HG02852 (cell line): ENCODE data around the gene LMBRD1.
A peak's percentile ranks its signal among the peaks of the same experiment; 100 is the strongest.
"Not testable (repeated sequence)": the region's sequence is repeated elsewhere in the genome, so short reads cannot be mapped to it uniquely, and the experiment has no call there.

Experiments used
- ATAC-seq: cut with Tn5 transposase; IDR thresholded peaks from one replicate; pipeline ENCODE4 v1.9.1; 2021; ENCODE audit warnings: mild to moderate bottlenecking, moderate library complexity; ENCODE audit not compliant: unreplicated experiment

Gene LMBRD1

DNA sequence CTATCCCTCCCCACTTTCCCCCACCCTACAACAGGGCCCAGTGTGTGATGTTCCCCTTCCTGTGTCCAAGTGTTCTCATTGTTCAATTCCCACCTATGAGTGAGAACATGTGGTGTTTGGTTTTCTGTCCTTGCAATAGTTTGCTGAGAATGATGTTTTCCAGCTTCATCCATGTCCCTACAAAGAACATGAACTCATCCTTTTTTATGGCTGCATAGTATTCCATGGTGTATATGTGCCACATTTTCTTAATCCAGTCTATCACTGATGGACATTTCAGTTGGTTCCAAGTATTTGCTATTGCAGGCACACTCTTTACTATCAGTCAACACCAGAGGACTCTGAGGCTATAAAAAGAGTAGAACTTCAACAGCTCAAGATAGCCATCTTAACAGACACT lies 2.0 kb upstream of the LMBRD1 start:
- ATAC-seq: not testable (repeated sequence)

DNA sequence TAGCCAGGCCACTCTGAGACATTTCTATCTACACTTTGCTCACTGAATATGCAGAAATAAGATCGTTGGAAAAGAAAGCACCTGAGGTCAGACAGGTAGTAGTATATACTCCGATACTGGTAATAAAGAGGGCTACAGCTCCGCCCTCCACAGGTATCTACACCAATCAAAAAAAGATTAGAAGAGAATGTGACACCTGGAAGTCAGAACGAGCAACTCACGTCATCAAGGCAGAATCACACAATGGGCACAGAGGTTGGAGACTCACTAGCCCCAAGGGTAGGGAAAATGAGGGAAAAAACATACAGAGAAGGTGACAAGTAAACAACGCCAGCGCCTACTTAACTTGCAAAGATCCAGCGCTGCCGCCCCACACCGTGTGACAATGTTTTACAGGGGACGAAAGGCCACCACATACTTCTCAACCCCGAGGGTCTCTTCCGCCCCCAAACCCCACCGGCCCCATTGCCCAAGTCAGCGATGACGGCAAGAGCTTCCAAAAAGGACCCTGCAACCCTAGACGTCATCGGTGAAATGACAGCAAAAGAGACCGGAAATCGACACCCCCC lies 653 bp downstream of the LMBRD1 start:
- peak; percentile 24 for ATAC-seq

DNA sequence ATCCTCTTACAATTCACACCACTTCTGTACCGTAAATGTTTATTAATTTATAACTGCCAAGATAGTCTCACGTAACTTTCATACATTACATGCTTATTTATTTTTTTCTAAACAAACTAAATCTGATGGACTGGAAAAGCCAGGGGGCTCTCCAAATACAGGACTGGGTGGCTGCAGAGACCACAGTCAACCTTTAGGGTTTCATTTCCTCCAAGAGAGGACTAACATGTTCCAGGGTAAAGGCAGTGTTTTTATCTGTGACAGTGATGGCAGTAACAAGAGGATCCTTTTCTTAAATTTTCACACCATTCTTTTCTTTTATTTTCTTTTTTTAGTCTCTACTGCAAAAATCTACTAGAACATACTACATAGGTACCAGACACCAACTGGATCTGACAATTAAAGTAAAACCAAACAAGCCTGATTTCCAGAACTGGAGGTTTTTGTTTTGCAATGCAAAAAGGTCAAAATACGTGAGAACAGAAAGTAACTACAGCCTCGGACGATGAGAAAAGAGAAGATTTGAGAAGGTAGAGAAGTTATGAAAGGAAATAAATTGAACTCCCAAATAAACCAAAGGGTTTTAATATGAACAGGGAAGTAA lies 1.2 kb downstream of the LMBRD1 start:
- peak; percentile 32 for ATAC-seq

DNA sequence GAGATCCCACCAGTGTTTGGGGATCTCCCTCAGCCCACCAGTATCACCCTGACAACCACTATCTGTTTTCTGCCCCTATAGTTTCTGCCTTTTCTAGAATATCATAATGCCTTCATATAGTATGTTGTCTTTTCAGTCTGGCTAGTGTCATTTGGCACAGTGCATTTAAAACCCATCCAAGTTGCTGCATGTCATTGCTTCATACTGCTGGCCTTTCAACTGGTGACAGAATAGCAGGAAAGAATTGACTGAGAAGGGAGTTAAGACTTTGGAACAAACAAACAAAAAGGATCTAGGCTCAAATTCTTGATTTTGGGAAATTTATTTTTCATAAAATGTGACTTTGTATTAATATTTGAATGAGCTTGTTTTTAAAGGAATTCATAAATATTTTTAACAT lies 4.5 kb downstream of the LMBRD1 start:
- no peak for ATAC-seq

DNA sequence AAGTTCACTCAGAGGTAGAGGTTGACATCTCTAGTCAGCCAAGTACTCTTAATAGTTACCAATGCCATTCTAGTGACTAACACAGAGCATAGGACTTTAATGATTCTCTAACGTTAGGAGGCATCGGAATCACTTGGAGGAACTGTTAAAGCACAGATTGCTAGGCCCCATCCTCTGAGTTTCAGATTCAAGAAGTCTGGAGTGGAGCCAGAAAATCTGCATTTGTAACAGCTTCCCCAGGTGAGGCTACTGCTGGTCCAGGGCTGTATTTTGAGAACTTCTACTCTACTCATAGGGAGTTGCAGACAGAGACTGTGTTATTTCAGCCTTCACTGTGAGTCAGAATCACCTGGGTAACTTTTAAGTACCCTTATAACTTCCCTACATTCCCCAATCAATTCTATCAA lies 5.7 kb downstream of the LMBRD1 start:
- peak; percentile 30 for ATAC-seq

DNA sequence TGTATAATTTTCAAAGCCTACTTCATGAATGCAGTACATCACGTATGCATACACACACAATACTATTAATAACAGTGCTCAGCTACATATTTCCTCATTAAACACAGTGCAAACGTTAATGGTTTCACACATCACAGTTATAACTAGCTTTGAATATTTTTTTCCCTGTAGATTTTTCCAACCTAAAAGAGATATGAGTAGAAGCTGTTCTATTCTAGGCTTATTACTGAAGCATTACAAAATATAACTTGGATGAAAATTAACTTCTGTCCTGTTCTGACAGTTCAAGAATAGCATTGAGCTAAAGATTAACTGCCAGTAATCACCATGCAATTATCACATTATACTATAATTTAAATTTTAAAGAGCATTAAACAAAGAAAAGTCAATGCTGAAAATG lies 6.2 kb downstream of the LMBRD1 start:
- ATAC-seq: no peak

DNA sequence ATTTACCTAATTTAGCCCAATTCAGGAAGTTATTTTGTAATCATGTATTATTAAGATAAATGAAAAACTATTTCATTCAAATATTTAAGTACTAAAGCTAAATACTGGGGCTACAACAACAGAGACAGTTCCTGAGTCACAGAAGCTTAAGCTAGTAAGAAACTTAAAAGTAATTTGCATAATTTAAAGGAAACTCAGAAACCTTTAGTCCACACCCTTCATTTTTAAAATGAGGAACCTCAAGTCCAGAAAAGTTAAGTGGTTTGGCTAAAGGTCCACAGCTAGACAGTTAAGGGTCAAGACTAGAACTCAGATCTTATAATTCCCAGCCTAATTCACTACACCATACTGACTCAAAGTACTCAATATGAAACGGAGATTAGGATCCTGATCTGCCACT lies 7.2 kb downstream of the LMBRD1 start:
- ATAC-seq: no peak

DNA sequence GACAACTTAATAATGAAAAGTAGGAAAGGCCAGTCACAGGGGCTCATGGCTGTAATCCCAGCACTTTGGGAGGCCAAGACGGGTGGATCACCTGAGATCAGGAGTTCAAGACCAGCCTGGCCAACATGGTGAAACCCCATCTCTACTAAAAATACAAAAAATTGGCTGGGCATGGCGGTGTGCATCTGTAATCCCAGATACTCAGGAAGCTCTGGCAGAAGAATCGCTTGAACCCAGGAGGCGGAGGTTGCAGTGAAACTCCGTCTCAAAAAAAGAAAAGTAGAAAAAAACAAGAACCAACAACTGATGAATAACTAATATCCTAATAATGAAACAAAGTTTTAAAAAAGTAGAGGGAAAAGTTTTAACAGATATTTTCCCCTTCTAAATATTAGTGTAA lies 9.4 kb downstream of the LMBRD1 start:
- ATAC-seq: not testable (repeated sequence)

DNA sequence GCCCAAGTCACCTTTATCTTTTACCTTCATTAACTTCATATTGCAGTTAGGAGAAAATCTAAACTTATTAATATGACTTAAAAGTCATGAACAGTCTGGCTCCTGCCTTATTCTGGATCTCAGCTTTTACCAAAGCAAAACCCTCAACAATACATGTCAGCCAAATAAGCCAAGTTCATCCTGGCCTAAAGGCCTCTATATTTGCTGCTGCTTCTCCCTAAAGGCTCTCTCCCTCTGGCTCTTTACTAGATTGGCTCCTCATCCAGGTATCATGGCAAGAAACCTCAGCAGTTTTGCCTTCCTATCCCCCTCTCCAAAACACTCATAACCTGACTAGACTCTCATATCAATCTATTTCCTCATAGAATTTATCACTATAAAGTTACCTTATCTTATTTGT lies 11.1 kb downstream of the LMBRD1 start:
- ATAC-seq: no peak

DNA sequence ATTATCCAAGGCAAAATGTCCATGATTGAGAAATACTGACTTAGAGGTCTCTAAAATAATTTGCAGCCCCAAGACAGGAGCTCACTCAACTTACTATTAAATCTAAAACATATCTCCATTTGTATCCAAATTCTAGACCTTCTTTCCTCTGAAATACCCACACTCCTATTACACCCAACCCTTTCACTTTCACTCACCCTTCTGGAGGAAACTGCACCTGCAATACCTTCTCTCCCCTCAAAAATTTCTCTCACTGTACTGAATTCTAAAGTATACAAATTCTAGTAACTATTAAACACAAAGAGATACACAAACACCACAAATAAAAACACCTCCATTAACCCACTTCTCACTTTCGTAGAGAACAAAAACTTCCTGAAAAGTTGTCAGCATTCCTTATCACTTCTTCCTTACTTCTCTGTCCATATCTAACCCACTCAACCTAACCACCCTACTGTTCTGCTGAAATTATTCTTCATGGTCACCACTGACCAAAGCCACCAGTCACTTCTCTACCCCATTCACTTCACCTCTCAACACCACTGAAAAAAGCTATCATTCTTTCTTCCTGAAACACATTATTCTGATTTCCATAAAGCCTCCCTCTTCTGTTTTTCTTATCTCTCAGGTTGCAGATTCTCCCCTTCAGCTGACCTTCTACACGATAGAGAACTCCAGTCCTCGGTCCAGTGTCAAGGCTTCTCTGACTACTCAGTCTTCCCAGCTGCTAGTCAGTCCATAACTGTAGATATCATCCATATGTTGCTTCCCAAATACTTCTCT lies 12.0 kb downstream of the LMBRD1 start:
- ATAC-seq: peak; percentile 84

DNA sequence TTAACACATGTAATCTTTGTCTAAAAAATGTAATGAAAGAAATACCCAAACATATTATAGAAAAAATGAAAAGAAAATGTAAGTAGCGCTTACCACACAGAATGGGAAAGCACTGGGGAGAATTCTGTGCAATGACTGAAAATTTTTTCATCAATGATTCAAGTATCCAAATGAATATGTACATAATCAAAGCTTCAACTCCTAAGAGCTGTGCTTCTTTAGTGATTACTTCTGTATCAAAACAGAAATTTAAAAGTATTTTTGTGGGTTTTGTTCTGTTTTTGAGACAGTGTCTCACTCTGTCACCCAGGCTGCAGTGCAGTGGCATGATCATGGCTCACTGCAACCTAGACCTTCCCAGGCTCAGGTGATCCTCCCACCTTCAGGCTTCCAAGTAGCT lies 13.7 kb downstream of the LMBRD1 start:
- no peak for ATAC-seq

DNA sequence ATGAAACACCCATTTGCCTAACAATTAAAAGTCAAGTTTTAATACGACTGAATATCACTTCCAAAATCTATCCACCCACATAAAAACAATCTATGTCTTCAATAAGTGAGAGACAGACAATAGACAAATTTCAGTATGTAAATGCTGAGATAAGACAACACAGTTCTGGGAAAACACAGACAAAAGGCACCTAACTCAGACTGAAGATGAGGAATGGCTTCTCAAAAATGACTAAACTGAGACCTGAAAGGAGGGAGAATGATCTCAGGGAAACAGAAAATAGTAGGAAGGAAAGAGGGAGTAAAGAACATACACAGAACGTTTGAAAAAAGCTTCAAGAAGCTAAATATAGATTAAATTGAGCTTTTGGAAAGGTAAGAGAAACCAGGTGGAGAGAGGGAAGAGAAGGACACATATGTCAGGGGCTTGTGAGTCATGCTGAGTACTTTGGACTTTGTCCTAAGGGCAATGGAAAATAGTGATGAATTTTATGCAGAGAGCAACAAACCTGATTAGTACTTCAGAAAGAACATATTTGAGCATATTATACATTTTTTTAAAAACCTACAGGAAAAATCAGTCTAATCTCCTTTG lies 16.1 kb downstream of the LMBRD1 start:
- ATAC-seq: no peak

DNA sequence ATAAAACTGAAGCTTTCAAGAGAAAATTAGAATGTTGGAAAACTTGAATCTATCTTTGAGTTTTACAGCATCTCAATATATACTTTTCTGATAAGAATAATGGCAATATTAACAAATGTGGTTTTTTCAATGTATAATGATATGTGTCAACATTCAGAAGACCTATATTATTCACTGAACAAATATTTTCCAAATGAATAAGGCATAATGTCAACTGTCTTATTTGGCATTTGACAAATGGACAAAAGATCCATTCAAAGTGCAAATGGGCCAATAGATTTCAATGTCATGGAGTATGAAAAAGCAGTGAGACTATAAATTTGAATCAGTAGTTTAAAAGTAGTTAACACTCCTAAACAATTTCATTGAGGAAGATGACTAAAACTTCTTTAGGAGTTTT lies 20.9 kb downstream of the LMBRD1 start:
- no peak for ATAC-seq

DNA sequence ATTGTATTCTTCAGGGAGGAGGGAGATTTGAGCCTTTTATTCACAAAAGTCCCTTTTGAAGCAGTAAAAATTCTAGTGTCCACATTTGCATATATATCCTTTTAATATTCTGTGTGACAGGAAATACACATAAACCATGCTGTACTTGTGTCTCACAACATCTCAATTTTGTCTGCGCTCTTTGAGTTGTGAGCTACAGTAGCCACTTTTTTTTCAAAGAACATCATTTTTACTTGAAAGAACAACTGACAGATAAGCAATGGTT lies 21.3 kb downstream of the LMBRD1 start:
- no peak for ATAC-seq

DNA sequence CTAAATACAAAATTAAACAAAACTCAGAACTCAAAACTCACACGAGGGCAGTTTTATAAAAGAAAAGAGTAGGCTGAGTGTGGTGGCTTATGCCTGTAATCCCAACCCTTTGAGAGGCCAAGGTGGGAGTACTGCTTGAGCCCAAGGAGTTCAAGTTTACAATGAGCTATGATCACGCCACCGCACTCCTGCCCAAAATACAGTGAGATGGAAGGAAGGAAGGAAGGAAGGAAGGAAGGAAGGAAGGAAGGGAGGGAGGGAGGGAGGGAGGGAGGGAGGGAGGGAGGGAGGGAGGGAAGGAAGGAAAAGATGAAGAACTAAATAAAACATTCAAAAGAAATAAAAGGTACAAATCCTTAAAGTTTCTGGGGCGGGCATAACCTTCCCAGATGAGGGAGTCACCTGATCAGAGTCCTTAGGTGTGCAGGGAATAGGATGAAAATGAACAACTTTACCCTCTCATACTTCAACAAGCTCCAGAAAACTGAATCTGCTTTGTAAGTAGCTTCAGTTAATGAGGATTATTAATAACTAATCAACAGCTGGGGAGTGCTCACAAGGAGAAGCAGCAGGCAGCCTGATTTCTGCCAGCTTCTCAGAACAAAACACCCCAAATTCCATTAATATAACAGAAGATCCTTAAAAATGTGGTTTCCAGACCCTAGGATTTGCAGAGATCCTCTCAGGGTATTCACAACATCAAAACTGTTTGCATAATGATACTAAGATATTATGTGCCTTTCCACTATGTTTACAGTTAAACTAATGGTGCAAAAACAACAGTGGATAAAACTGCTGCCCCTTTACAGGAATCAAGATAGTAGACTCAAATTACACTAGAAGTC lies 21.8 kb downstream of the LMBRD1 start:
- no peak for ATAC-seq

DNA sequence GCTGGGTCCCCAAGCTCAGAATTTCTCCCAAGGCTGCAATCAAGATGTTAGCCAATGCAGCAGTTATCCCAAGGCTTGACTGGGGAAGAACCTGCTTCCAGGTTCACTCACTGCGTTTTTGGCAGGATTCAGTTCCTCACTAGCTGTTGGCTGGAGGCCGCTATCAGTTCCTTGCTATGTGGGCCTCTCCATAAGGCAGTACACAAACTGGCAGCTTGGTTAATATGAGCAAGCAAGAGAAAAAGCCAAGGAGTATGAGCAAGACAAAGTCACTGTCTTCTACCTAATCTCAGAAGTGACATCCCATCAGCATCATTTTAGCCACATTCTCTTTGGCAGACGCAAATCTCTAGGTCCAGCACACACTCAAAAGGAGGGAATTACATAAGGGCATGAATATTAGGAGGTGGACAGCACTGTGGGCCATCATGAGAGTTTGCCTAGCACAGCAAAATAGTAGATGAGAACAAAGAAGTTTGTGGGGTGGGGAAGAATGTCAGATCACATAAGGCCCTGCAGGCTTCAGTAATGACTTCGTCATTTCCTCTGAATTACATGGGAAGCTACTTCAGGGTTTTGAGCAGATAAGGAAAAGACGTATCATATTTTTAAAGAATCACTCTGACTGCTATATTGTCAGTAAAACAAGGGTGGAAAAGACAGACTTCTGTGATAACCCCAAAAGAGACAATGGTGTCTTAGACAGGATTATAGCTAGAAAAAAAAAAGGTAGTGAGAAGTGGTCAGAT lies 25.5 kb downstream of the LMBRD1 start:
- ATAC-seq: no peak

DNA sequence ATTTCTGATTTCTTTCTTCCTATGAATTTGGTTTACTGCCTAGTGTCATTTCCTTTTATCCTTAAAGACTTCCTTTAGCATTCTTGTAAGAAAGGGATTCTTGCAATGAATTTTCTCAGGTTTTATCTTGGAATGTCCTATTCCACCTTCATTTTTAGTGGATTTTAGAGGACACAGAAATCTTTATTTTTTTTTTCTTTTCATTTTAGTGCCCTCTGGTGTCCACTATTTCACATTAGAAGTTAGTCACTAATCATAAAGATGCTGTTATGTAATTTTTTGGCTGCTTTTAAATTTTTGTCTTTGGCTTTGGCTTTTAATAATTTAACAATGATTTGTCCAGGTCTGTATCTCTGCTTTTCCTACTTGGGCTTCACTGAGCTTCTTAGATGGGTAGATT lies 28.1 kb downstream of the LMBRD1 start:
- ATAC-seq: no peak

DNA sequence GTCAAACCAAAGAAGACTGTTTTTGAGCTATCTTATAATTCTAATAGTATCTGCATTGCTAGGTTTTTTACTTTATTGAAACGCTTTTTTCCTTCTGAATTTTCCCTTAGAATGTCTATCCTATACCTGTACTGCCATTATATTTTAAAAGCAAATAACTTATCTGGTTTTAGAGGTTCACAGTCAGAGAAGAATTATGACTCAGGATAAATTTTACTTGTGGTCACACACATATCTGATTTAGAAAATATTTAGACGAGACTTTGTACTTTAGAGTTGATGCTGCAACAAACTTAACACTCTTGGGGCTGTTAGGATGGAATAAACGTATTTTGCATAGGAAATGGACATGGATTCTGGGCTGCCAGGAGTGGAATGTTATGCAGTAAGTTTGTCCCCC lies 33.0 kb downstream of the LMBRD1 start:
- ATAC-seq: no peak

DNA sequence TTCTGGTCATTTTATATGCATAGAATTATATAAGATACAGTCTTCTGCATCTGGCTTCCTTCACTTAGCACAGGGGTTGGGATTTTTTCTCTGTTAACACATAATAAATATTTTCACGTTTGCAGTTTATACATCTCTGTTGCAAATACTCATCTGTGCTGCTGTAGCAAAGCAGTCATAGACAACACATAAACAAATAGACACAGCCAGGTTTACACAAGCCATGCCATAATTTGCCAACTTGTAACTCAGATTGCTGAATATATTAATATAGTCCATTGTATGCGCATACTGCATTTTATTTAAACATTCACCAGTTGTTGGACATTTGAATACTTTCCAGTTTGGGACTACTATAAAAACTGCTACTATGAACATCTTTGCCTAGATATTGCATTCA lies 35.0 kb downstream of the LMBRD1 start:
- no peak for ATAC-seq

DNA sequence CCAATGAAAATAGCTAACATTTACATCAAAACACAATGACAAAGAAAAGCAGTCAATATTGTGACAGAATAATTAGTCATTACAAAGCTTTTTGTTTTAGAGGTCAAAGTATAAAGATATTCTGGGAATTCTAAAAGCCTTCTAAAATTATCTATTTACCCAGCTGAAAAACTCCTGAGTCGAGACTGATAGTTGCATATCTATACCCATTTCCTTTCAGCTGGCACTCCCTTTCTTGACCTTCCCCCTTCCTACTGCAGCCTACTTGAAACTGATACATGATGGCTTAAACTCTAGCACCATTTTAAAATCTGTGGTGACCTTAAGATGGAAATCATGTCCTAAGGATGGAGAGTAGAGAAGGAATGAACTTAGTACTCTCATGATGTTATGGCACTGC lies 38.6 kb downstream of the LMBRD1 start:
- no peak for ATAC-seq

DNA sequence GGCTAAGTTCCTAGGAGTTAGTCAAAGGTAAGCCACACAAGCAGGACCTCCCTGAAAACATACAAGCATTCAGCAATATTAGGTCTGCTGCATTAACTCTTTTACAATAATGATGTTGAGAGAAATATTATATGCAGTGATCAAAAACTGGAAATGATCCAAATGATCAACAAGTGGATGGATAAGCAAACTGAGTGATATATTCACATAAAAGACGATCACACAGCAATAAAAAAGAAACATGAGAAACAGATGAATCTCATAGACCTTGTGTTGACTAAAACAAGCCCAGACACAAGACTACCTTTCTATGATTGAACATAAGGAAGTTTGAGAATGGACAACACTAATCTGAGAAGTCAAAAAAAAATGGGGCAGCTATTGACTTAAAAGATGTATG lies 39.9 kb downstream of the LMBRD1 start:
- no peak for ATAC-seq
